Right ventricle myocardium superior (tissue), 1 donor: Measurements from ENCODE around the gene KRTAP10-3. TPM values are rescaled to one million over a fixed set of nuclear protein-coding genes. Genes with fewer than 3 reads are reported as not detected.

Experiments used
- ATAC-seq: fragments of 200-7000 bp; cut with Tn5 transposase; one replicate; pipeline ENCODE4 v1.9.1; 2020; ENCODE audit warnings: mild to moderate bottlenecking; ENCODE audit not compliant: poor library complexity
- DNase-seq: peaks from one replicate; pipeline ENCODE4 v3.0.0-alpha.2; 2020
- intact Hi-C: fragments of 100-400 bp; cut with DNase I; formaldehyde crosslinking; loops from one replicate; pipeline ENCODE4 v1.11.2; 2022
- total RNA-seq: library from RNA; stranded (reverse); fragmentation: NEBNext Ultra II Directional; extraction: Animal tissue kit (Norgen Biotek cat#: 25700); gene quantifications from one replicate; pipeline ENCODE4 v1.2.1, GENCODE V29; 2021
- donor health status: DM: no; HTN: yes; CAD: no; lungs with severe emphysema.

The KRTAP10-3 gene
- total RNA-seq, 1 donor from 2014 or later = not detected

DNA sequence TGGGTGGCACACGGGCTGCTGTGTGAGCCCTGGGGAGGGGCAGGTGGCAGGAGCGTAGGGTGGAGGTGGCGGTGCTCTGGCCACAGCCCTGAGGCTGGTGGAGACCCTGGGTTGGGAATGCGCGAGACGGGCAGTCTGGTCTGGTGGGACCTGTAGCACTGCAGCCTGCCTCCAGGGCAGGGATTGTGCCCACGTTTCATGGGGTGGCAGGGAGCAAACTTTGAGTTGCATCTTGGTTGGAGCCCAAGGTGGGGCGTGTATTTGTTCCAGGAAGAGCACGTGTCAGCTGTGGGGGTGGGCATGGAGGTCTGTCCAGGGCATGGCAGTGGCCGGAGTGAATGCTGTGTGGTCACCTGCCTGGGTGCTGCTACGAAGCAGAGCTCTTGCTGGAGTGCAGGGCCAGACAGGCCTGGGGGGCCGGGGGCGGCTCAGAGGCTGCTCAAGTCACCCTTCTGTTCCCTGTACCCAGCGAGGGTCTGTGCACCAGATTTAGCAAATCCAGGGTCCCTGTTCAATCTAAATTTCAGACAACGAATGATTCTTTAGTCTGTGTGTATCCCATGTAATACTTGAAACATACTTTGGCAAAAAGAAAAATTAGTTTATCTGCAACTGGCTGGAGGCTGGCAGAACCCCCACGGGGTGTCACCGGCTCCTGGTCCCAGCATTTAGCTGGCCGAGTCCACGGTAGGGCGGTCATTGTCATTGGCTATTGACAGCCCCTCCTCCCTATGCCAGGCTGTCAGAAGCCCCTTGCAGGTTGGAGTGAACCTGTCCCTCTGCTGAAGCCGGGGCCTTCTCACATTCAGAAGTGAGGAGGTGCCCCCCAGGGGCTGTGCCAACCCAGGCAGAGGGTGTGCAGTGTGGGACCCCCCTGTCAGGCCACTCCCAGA lies 45.9 kb downstream of the KRTAP10-3 start:
- DNase-seq (peak; percentile 30), ATAC-seq (no peak)
- intact Hi-C loops = loop anchor here (10.0 kb wide), 1 partner anchor 282 kb away; no protein-coding TSS in a partner anchor

DNA sequence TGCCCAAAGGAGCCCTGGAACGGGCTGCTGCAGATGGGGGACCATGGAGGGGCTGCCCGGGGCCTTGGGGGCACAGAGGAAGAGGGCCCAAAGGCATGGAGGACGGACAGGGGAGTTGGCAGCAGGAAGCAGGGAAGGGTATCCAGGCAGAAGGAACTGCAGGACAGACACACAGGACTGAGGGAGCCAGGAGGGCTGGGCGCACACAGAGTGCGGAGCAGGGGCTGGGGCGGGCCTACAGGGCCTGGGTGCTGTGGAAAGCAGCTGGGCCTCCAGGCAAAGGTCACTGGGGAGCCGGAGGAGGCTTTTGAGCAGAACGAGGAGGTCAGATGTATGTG lies 46.7 kb downstream of the KRTAP10-3 start:
- DNase-seq = peak; percentile 27
- no peak for ATAC-seq
- intact Hi-C loops = loop anchor here (10.0 kb wide), 1 partner anchor 283 kb away; no protein-coding TSS in a partner anchor

DNA sequence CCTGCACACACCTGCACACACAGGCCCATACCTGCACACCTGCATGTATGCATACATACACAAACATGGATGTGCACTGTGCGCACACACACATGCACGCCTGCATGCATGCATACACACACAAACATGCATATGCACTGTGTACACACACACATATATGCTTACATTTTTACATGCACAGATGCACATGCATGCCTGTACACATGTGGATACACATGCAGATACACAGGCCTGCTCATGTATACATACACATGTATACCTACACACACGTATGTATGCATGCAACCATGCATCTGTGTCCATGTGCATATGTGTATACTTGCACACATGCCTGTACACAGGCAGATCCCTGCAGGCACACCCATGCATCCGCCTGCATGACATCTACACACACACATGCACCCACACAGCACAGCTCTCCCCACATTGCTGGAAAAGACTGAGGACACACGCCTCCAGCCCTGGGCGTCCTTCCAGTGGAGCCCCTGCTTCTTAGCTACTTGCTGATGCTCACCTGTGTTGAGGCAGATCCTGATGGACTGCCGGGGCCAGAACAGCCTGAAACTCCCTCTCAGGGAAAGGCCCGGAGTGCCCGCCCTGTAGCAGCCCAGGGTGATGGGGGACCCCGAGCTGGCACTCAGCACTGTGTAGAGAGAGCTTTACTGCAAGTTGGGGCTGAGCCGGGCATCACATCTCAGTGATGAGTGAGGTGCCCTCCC lies 47.2 kb downstream of the KRTAP10-3 start:
- intact Hi-C loops = loop anchor here (10.0 kb wide), 1 partner anchor 283 kb away; no protein-coding TSS in a partner anchor
- no peak for ATAC-seq
- peak; percentile 26 for DNase-seq

DNA sequence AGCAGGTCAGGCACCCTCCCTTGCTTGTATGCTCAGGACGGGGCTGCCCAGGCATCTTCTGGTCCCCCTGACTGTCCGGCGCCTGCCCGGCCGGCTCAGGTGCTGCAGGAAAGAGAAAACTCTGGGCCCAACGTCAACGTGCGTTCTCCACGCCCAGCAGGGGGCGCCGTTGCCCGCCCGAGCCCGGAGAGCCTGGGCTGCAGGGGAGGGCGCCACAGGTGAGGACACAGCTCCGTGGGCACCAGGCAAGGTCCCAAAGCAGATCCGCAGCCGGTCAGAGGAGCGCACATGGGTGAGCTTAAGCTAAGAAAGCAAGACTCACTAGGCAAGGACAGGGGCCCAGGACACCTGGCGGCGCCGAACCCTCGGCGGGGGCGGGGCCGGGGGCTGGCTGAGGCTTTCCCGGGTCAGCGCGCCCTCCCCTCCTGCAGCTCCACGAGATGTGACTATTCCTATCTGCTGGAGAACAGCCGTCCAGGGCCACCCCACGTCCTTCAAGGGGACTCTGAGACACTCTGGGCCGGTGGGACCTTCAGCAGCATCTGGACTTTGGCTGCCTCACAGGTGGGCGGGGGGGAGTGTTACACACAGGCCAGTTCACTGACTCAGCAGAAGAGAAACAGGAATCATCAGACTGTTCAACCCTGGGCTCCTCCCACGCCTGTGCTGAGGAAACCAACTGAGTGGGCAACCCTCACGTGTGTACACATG lies 47.9 kb downstream of the KRTAP10-3 start:
- peak; percentile 67 for DNase-seq
- intact Hi-C loops = loop anchor here (10.0 kb wide), 1 partner anchor 284 kb away; no protein-coding TSS in a partner anchor

DNA sequence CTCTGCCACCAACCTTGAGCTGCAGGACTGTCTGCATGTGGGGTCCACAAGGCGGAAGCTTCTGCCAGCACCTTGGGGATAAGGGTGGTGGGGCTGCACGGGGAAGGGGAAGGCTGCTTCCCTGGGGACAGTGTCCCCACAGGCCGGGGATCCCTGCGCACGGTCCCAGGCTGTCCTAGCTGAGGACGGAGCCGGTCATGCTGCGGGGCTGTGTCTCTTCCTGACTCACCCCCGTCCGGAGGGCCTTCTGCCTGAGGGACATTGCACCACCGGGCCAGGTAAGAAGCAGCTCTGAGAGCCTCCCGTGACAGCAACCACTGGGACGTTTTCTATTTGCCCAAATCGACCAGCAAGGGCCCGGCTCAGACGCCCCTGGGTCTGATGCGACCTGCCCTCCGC lies 48.5 kb downstream of the KRTAP10-3 start:
- DNase-seq = peak; percentile 19
- intact Hi-C loops = loop anchor here (10.0 kb wide), 1 partner anchor 285 kb away; no protein-coding TSS in a partner anchor
- no peak for ATAC-seq

More for the DNA sequence above, 47.9 kb downstream of the KRTAP10-3 start:
- peak; percentile 71 for ATAC-seq

DNA sequence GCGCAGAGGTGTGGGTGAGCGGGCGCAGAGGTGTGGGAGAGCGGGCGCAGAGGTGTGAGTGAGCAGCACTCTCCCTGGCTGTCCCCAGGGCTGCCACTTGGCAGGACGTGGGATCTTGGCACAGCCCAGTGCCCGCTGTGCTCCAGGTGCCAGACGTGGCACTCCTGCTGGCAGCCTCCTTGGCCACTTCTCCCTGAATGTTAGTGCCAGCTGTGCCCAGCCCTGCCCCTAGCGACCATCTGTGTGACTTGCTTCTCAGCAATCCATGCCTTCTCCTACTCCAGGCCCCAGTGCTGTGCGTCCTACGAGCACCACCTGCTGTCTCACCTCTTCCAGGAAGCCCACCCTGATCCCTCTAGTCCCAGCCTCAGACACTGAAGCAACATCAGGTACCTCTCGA lies 49.1 kb downstream of the KRTAP10-3 start:
- DNase-seq (peak; percentile 85), ATAC-seq (peak; percentile 94)
- intact Hi-C loops = no loop called here

DNA sequence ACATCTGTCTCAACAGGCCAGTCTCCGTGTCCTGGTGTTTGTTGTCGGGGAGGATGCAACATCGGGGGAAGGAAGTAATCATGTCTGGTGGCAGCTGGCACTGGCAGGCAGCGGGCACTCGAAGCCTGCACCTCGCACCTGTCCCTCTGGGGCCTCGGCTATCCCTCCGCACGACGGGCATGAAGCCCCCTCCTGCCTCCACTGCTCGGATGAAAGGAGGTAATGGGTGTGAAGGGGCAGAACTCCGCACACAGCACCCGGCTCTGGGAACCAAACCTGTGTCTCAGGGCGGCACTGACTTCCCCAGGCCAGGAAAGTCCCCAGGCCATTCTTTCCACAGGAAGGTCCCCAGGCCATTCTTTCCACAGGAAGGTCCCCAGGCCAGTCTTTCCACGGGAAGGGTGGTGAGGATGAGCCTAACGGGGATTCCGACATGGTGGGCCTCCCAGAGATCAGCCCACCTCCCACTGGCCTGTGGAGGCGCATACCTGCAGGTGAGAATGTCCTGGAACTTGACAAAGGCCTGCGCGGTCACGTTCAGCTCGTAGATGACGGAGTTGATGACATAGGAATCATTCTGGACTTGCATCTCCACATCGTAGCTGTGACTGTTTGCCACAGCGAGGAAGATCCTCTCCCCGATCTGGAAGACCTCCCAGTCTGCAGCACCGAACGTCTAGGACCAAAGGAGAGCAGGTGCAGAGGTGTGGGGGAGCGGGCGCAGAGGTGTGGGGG lies 49.7 kb downstream of the KRTAP10-3 start:
- ATAC-seq (no peak), DNase-seq (peak; percentile 22)
- intact Hi-C loops = no loop called here

DNA sequence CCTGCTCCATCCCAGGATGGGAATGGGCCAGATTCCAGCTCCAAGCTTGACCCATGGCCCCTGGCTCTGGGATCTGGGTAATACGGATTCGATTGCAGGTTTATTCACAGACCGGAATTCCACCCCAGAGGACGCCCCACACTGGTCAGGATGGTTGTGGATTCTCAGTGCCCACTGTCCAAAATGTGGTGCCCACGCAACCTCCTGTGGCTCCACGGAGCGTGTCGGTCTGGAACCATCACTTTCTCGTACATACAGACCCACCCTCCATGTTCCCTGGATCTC lies 50.2 kb downstream of the KRTAP10-3 start:
- DNase-seq = peak; percentile 11
- intact Hi-C loops = no loop called here

More for the DNA sequence above, 50.2 kb downstream of the KRTAP10-3 start:
- ATAC-seq = no peak

Other genes with a start within 250 kb of the KRTAP10-3 start
- 13.9 TPM for gene CFAP410, start 219.4 kb downstream of the KRTAP10-3 start, total RNA-seq
- 1.9 TPM for gene TRPM2, start 205.2 kb downstream of the KRTAP10-3 start, total RNA-seq
- 2.7 TPM for gene LRRC3, start 103.3 kb downstream of the KRTAP10-3 start, total RNA-seq
- gene KRTAP10-1, start 18.6 kb downstream of the KRTAP10-3 start, total RNA-seq = not detected
- not detected for gene KRTAP10-2, start 7.3 kb downstream of the KRTAP10-3 start, total RNA-seq
- gene KRTAP10-4, start 14.9 kb upstream of the KRTAP10-3 start, total RNA-seq = not detected
- gene KRTAP10-5, start 21.8 kb upstream of the KRTAP10-3 start, total RNA-seq = not detected
- gene KRTAP10-6, start 33.7 kb upstream of the KRTAP10-3 start, total RNA-seq = not detected
- not detected for gene KRTAP10-7, start 41.8 kb upstream of the KRTAP10-3 start, total RNA-seq
- gene KRTAP10-8, start 53.3 kb upstream of the KRTAP10-3 start, total RNA-seq = not detected
- not detected for gene KRTAP10-9, start 68.3 kb upstream of the KRTAP10-3 start, total RNA-seq
- gene KRTAP10-10, start 78.6 kb upstream of the KRTAP10-3 start, total RNA-seq = not detected
- not detected for gene KRTAP10-11, start 87.6 kb upstream of the KRTAP10-3 start, total RNA-seq
- gene KRTAP12-4, start 95.9 kb upstream of the KRTAP10-3 start, total RNA-seq = not detected
- gene KRTAP12-3, start 99.1 kb upstream of the KRTAP10-3 start, total RNA-seq = not detected
- gene KRTAP12-2, start 108.1 kb upstream of the KRTAP10-3 start, total RNA-seq = not detected
- gene KRTAP12-1, start 123.4 kb upstream of the KRTAP10-3 start, total RNA-seq = not detected
- not detected for gene KRTAP10-12, start 138.4 kb upstream of the KRTAP10-3 start, total RNA-seq
- gene TSPEAR, start 152.8 kb upstream of the KRTAP10-3 start, total RNA-seq = 0.51 TPM
- gene UBE2G2, start 243.0 kb upstream of the KRTAP10-3 start, total RNA-seq = 64.5 TPM